GM06990 (cell line): ENCODE results near the gene ATP5F1D.
A peak's percentile ranks its signal among the peaks of the same experiment; 100 is the strongest.
"Not testable (repeated sequence)": the region's sequence is repeated elsewhere in the genome, so short reads cannot be mapped to it uniquely, and the experiment has no call there.

Source experiments
- DNase-seq: peaks from one replicate; pipeline ENCODE4 v3.0.0-alpha.2; 2011; ENCODE audit not compliant: insufficient read length; ENCODE audit errors: extremely low read depth
- H3K27me3 ChIP-seq: replicated peaks from 2 replicates; pipeline ENCODE4 v1.6.0; 2011; ENCODE audit warnings: low read length; ENCODE audit not compliant: control insufficient read depth, insufficient read depth
- H3K36me3 ChIP-seq: 2 replicates; pipeline ENCODE4 v1.5.1; 2011; ENCODE audit warnings: low read length; ENCODE audit not compliant: control insufficient read depth, insufficient read depth
- H3K4me3 ChIP-seq: replicated peaks from 2 replicates; pipeline ENCODE4 v1.5.1; 2011; ENCODE audit warnings: low read depth, mild to moderate bottlenecking, control low read depth, low read length
- CTCF ChIP-seq: IDR thresholded peaks from 2 replicates; pipeline ENCODE4 v1.5.1; 2011; ENCODE audit warnings: low read length, control low read depth, mild to moderate bottlenecking, inconsistent platforms; ENCODE audit not compliant: insufficient read depth, poor library complexity, severe bottlenecking

Gene ATP5F1D

DNA sequence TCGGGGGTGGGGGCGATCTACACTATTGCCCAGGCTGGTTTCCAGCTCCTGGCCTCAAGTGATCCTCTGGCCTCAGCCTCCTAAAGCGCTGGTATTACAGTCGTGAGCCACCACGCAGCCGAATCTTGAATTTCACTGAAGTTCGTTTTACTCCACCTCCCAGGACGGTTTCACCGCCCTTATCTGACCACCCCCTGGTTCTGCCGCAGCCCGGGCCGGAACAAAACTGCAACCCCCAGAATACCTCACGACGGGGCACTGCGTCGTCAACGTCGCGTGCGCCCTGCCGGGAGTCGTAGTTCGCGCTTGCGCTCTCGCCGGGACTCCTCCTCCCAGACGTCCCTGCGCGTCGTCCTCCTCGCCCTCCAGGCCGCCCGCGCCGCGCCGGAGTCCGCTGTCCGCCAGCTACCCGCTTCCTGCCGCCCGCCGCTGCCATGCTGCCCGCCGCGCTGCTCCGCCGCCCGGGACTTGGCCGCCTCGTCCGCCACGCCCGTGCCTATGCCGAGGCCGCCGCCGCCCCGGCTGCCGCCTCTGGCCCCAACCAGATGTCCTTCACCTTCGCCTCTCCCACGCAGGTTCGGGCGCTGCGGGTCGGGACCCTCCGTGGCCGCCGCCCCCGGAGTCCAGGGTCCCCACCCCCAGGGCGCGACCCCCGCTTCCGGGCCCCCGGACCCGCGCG lies at the start of gene ATP5F1D:
ATP5F1D (plus strand) TSS at position 335 of the 679 bp plus-strand sequence; CDS start at position 435, 100 bp downstream.
- no peak for TF ChIP-seq CTCF
- peak within 1 kb of the TSS; percentile 88 for H3K4me3 ChIP-seq
- H3K36me3 ChIP-seq: peaks cover 2% of the 10 kb centered on the region
- peak; percentile 96 for DNase-seq
- no peaks in the 10 kb centered on the region for H3K27me3 ChIP-seq

- TF ChIP-seq CTCF: no peak
- H3K4me3 ChIP-seq: no peak overlapping the region
- no peaks in the 10 kb centered on the region for H3K27me3 ChIP-seq
- H3K36me3 ChIP-seq: no peaks in the 10 kb centered on the region
- DNase-seq: no peak
Measured at GRCh38 chr19:1199531-1199930, 42.0 kb upstream of the ATP5F1D start.

DNA sequence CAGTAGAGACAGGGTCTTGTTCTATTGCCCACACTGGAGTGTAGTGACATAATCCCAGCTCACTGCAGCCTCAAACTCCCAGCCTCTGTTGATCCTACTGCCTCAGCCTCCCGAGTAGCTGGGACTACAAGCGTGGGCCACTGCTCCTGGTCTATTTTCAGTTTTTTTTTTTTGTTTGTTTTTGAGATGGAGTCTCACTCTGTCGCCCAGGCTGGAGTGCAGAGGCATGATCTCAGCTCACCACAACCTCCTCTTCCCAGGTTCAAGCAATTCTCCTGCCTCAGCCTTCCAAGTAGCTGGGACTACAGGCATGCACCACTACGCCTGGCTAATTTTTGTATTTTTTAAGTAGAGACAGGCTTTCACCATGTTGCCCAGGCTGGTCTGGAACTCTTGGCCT lies 40.9 kb upstream of the ATP5F1D start:
- H3K27me3 ChIP-seq, H3K36me3 ChIP-seq, H3K4me3 ChIP-seq, DNase-seq: not testable (repeated sequence)

DNA sequence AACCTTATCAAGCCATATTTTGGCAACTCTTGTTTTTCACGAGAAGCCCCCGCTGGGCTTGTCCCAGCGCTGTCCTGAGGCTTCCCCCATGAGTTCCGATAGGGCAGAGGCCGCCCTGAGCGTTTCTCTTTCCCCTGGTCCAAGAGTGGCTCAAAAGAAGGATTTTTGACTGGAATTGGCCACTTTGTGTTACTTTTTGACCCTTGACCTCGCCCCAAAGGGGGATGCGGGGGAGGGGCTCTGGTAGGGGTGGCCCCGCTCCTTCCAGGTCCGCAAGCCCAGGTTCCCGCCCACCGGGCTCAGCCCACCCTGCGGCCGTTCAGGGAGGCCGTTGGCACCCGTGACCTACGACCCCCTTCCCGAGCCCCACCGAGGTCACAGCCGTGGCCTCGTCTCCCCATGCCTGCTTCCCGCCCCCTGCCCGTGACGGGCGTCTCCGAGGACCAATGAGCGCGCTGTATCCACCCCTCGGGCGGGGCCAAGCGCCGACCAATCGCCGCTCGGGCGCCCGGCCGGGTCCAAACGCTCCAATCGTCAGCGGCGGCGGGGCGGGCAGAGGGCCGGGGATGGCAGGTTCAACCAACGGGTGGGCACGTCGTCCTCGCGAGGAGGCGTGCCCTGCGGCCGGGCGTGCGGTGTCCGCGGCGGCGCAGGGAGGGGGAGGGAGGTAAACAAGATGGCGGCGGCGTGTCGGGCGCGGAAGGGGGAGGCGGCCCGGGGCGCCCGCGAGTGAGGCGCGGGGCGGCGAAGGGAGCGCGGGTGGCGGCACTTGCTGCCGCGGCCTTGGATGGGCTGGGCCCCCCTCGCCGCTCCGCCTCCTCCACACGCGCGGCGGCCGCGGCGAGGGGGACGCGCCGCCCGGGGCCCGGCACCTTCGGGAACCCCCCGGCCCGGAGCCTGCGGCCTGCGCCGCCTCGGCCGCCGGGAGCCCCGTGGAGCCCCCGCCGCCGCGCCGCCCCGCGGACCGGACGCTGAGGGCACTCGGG lies 36.1 kb upstream of the ATP5F1D start, which contains the start of gene STK11:
STK11 (plus strand) TSS at position 665 of the 986 bp plus-strand sequence. CDS start 1,136 bp downstream, outside the sequence.
- no peaks in the 10 kb centered on the region for H3K27me3 ChIP-seq
- DNase-seq: peak; percentile 99
- no peak for TF ChIP-seq CTCF
- peak within 1 kb of the TSS; percentile 89 for H3K4me3 ChIP-seq
- peaks cover 2% of the 10 kb centered on the region; the same call in 1 of the 2 replicates for H3K36me3 ChIP-seq

DNA sequence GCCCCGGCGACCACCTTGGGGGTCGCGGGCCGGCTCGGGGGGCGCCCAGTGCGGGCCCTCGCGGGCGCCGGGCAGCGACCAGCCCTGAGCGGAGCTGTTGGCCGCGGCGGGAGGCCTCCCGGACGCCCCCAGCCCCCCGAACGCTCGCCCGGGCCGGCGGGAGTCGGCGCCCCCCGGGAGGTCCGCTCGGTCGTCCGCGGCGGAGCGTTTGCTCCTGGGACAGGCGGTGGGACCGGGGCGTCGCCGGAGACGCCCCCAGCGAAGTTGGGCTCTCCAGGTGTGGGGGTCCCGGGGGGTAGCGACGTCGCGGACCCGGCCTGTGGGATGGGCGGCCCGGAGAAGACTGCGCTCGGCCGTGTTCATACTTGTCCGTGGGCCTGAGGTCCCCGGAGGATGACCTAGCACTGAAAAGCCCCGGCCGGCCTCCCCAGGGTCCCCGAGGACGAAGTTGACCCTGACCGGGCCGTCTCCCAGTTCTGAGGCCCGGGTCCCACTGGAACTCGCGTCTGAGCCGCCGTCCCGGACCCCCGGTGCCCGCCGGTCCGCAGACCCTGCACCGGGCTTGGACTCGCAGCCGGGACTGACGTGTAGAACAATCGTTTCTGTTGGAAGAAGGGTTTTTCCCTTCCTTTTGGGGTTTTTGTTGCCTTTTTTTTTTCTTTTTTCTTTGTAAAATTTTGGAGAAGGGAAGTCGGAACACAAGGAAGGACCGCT lies 35.2 kb upstream of the ATP5F1D start:
- H3K4me3 ChIP-seq: peak overlapping the region; percentile 89
- TF ChIP-seq CTCF: no peak
- DNase-seq: peak; percentile 34
- H3K36me3 ChIP-seq: peaks cover 4% of the 10 kb centered on the region
- no peaks in the 10 kb centered on the region for H3K27me3 ChIP-seq
